ENCODE measurements around the gene ESYT1. TPM values are rescaled to one million over a fixed set of nuclear protein-coding genes. Genes with fewer than 3 reads are reported as not detected.
"Not testable (repeated sequence)": the region's sequence is repeated elsewhere in the genome, so short reads cannot be mapped to it uniquely, and the experiment has no call there.

ESYT1 gene
- polyA plus RNA-seq, 1 donor (not counting 4 experiments of a cell fraction or from before 2014, with no cell fraction given) = 141 TPM

GRCh38 chr12:56154818-56155217 lies 26.8 kb downstream of the ESYT1 start:
- Histone ChIP-seq H3K9me3 (ENCODE audit: control insufficient read depth, low read depth, low read length) (no peaks in the 10 kb centered on the region), H3K27ac (ENCODE audit: control insufficient read depth, insufficient read depth, low read length) (no peak overlapping the region), H3K4me2 (ENCODE audit: control insufficient read depth, extremely low read depth, insufficient read depth, low read depth, low read length) (no peak overlapping the region), H3K36me3 (ENCODE audit: control insufficient read depth in 2 of 2, extremely low read depth in 1 of 2, insufficient read depth in 2 of 2, low read length in 2 of 2) (peaks cover 10 to 12% of the 10 kb centered on the region in 2 experiments), H3K4me1 (ENCODE audit: control insufficient read depth, extremely low read depth, insufficient read depth, low read length) (peaks cover 24% of the 10 kb centered on the region), H3K9me1 (ENCODE audit: control insufficient read depth, extremely low read depth, insufficient read depth, low read length) (no peaks in the 10 kb centered on the region), H3K9ac (ENCODE audit: control insufficient read depth, extremely low read depth, insufficient read depth, low read length) (no peak overlapping the region), H3K79me2 (ENCODE audit: control insufficient read depth, insufficient read depth, low read length) (peaks cover 17% of the 10 kb centered on the region), H4K20me1 (ENCODE audit: control insufficient read depth, extremely low read depth, insufficient read depth, low read length) (peaks cover under 1% of the 10 kb centered on the region), H3K4me3 (ENCODE audit: control insufficient read depth in 2 of 3, extremely low read depth in 1 of 3, insufficient read depth in 2 of 3, low read depth in 1 of 3, low read length in 3 of 3) (no peak overlapping the region), H3K27me3 (ENCODE audit: control insufficient read depth, extremely low read depth, insufficient read depth, low read length) (no peaks in the 10 kb centered on the region), H2AFZ (ENCODE audit: control insufficient read depth, low read length) (no peak overlapping the region)
- no peak for TF ChIP-seq EZH2 (IDR thresholded peaks at IDR 0.05; ENCODE audit: low read length)
- TF ChIP-seq CTCF (optimal IDR thresholded peaks at IDR 0.05 in 1 of 3, IDR thresholded peaks at IDR 0.05 in 1 of 3, conservative IDR thresholded peaks at IDR 0.05 in 1 of 3; ENCODE audit: extremely low read depth in 1 of 3, insufficient read depth in 2 of 3, low read length in 3 of 3) = no peak
- DNase-seq (ENCODE audit: low read depth, low spot score) (no peak), FAIRE-seq (no peak)
- dilution Hi-C loops (cut with MboI; ENCODE audit: extremely low pct_ligation_motif_present, low sequenced_read_pairs) = no loop called here

- H3K9me3 ChIP-seq (ENCODE audit: control insufficient read depth, low read depth, low read length) = no peaks in the 10 kb centered on the region
- H2AFZ ChIP-seq (ENCODE audit: control insufficient read depth, low read length) = no peak overlapping the region
- no peak overlapping the region for H3K4me3 ChIP-seq (ENCODE audit: control insufficient read depth in 2 of 3, extremely low read depth in 1 of 3, insufficient read depth in 2 of 3, low read depth in 1 of 3, low read length in 3 of 3)
- DNase-seq (ENCODE audit: low read depth, low spot score) (no peak), FAIRE-seq (no peak)
- H3K4me2 ChIP-seq (ENCODE audit: control insufficient read depth, extremely low read depth, insufficient read depth, low read depth, low read length) = no peak overlapping the region
- H3K79me2 ChIP-seq (ENCODE audit: control insufficient read depth, insufficient read depth, low read length) = peaks cover 22% of the 10 kb centered on the region
- dilution Hi-C loops (cut with MboI; ENCODE audit: extremely low pct_ligation_motif_present, low sequenced_read_pairs) = no loop called here
- peaks cover 29% of the 10 kb centered on the region for H3K4me1 ChIP-seq (ENCODE audit: control insufficient read depth, extremely low read depth, insufficient read depth, low read length)
- peaks cover 15 to 17% of the 10 kb centered on the region in 2 experiments for H3K36me3 ChIP-seq (ENCODE audit: control insufficient read depth in 2 of 2, extremely low read depth in 1 of 2, insufficient read depth in 2 of 2, low read length in 2 of 2)
- no peaks in the 10 kb centered on the region for H3K9me1 ChIP-seq (ENCODE audit: control insufficient read depth, extremely low read depth, insufficient read depth, low read length)
- no peak overlapping the region for H3K9ac ChIP-seq (ENCODE audit: control insufficient read depth, extremely low read depth, insufficient read depth, low read length)
- peaks cover 6% of the 10 kb centered on the region for H4K20me1 ChIP-seq (ENCODE audit: control insufficient read depth, extremely low read depth, insufficient read depth, low read length)
- TF ChIP-seq EZH2 (IDR thresholded peaks at IDR 0.05; ENCODE audit: low read length) (no peak), CTCF (optimal IDR thresholded peaks at IDR 0.05 in 1 of 3, IDR thresholded peaks at IDR 0.05 in 1 of 3, conservative IDR thresholded peaks at IDR 0.05 in 1 of 3; ENCODE audit: extremely low read depth in 1 of 3, insufficient read depth in 2 of 3, low read length in 3 of 3) (no peak)
- H3K27me3 ChIP-seq (ENCODE audit: control insufficient read depth, extremely low read depth, insufficient read depth, low read length) = no peaks in the 10 kb centered on the region
- no peak overlapping the region for H3K27ac ChIP-seq (ENCODE audit: control insufficient read depth, insufficient read depth, low read length)
These were observed 27.3 kb downstream of the ESYT1 start for GRCh38 chr12:56155256-56155845.

GRCh38 chr12:56156464-56157200 lies 28.6 kb downstream of the ESYT1 start:
- Histone ChIP-seq H3K36me3 (ENCODE audit: control insufficient read depth in 2 of 2, extremely low read depth in 1 of 2, insufficient read depth in 2 of 2, low read length in 2 of 2) (peaks cover 28 to 29% of the 10 kb centered on the region in 2 experiments), H4K20me1 (ENCODE audit: control insufficient read depth, extremely low read depth, insufficient read depth, low read length) (peaks cover 15% of the 10 kb centered on the region), H3K9ac (ENCODE audit: control insufficient read depth, extremely low read depth, insufficient read depth, low read length) (peak overlapping the region; percentile 99), H3K4me1 (ENCODE audit: control insufficient read depth, extremely low read depth, insufficient read depth, low read length) (peaks cover 36% of the 10 kb centered on the region), H3K4me2 (ENCODE audit: control insufficient read depth, extremely low read depth, insufficient read depth, low read depth, low read length) (peak overlapping the region; percentile 88), H3K79me2 (ENCODE audit: control insufficient read depth, insufficient read depth, low read length) (peaks cover 28% of the 10 kb centered on the region)
- dilution Hi-C loops (cut with MboI; ENCODE audit: extremely low pct_ligation_motif_present, low sequenced_read_pairs); H3K27me3 ChIP-seq (ENCODE audit: control insufficient read depth, extremely low read depth, insufficient read depth, low read length); FAIRE-seq; H3K9me1 ChIP-seq (ENCODE audit: control insufficient read depth, extremely low read depth, insufficient read depth, low read length); H3K4me3 ChIP-seq (ENCODE audit: control insufficient read depth in 2 of 3, extremely low read depth in 1 of 3, insufficient read depth in 2 of 3, low read depth in 1 of 3, low read length in 3 of 3); H3K9me3 ChIP-seq (ENCODE audit: control insufficient read depth, low read depth, low read length); H2AFZ ChIP-seq (ENCODE audit: control insufficient read depth, low read length); DNase-seq (ENCODE audit: low read depth, low spot score); H3K27ac ChIP-seq (ENCODE audit: control insufficient read depth, insufficient read depth, low read length): not testable (repeated sequence)
